Skeletal muscle satellite cell (primary cell): Measurements from ENCODE around the gene CA12.

Experiments used
- H3K27me3 ChIP-seq: 2 replicates; pipeline ENCODE4 v1.7.0; 2013; ENCODE audit warnings: low read length; ENCODE audit not compliant: control insufficient read depth, insufficient read depth
- H3K36me3 ChIP-seq: 2 replicates; pipeline ENCODE4 v1.7.0; 2013; ENCODE audit warnings: mild to moderate bottlenecking, control low read depth, low read length; ENCODE audit not compliant: insufficient read depth
- H3K4me1 ChIP-seq: 2 replicates; pipeline ENCODE4 v1.7.0; 2013; ENCODE audit warnings: low read length; ENCODE audit not compliant: control insufficient read depth, insufficient read depth
- H3K4me2 ChIP-seq: 2 replicates; pipeline ENCODE4 v1.7.0; 2013; ENCODE audit warnings: mild to moderate bottlenecking, low read length
- H3K4me3 ChIP-seq: 2 replicates; pipeline ENCODE4 v1.7.0; 2013; ENCODE audit warnings: low read length
- H3K9ac ChIP-seq: 2 replicates; pipeline ENCODE4 v1.7.0; 2013; ENCODE audit warnings: mild to moderate bottlenecking, low read depth, low read length, moderate library complexity
- H3K9me3 ChIP-seq: replicated peaks from 2 replicates; pipeline ENCODE4 v1.7.0; 2013; ENCODE audit warnings: mild to moderate bottlenecking, control low read depth, low read length

The CA12 gene

GRCh38 chr15:63291507-63291906, 90.1 kb downstream of the CA12 start:
- H3K4me3 ChIP-seq: peak overlapping the region; percentile 28
- no peaks in the 10 kb centered on the region for H3K9me3 ChIP-seq
- peak overlapping the region; percentile 69 for H3K9ac ChIP-seq
- H3K36me3 ChIP-seq: peaks cover 21% of the 10 kb centered on the region
- peaks cover 40% of the 10 kb centered on the region for H3K4me1 ChIP-seq
- H3K27me3 ChIP-seq: no peaks in the 10 kb centered on the region
- H3K4me2 ChIP-seq: peak overlapping the region; percentile 44

- Histone ChIP-seq H3K36me3 (peaks cover 13% of the 10 kb centered on the region), H3K4me1 (peaks cover 40% of the 10 kb centered on the region), H3K4me3 (no peak overlapping the region), H3K27me3 (no peaks in the 10 kb centered on the region), H3K9me3 (no peaks in the 10 kb centered on the region), H3K4me2 (no peak overlapping the region), H3K9ac (peak overlapping the region; percentile 17)
Observed at GRCh38 chr15:63288778-63289378, 92.8 kb downstream of the CA12 start.

- Histone ChIP-seq H3K4me2 (no peak overlapping the region), H3K36me3 (peaks cover 14% of the 10 kb centered on the region), H3K9ac (peak overlapping the region; percentile 17), H3K9me3 (no peaks in the 10 kb centered on the region), H3K4me3 (no peak overlapping the region), H3K27me3 (no peaks in the 10 kb centered on the region), H3K4me1 (peaks cover 40% of the 10 kb centered on the region)
Observed at GRCh38 chr15:63288342-63288741, 93.3 kb downstream of the CA12 start.

GRCh38 chr15:63287109-63287508, 94.5 kb downstream of the CA12 start:
- H3K9me3 ChIP-seq: no peaks in the 10 kb centered on the region
- no peaks in the 10 kb centered on the region for H3K27me3 ChIP-seq
- peak overlapping the region; percentile 5 for H3K9ac ChIP-seq
- H3K36me3 ChIP-seq: peaks cover 19% of the 10 kb centered on the region
- peak overlapping the region; percentile 6 for H3K4me2 ChIP-seq
- peaks cover 36% of the 10 kb centered on the region for H3K4me1 ChIP-seq
- no peak overlapping the region for H3K4me3 ChIP-seq

- H3K4me1 ChIP-seq: peaks cover 17% of the 10 kb centered on the region
- H3K4me3 ChIP-seq: no peak overlapping the region
- no peak overlapping the region for H3K9ac ChIP-seq
- peaks cover 34% of the 10 kb centered on the region for H3K36me3 ChIP-seq
- no peaks in the 10 kb centered on the region for H3K9me3 ChIP-seq
- no peaks in the 10 kb centered on the region for H3K27me3 ChIP-seq
- no peak overlapping the region for H3K4me2 ChIP-seq
Observed at GRCh38 chr15:63284335-63284734, 97.3 kb downstream of the CA12 start.

GRCh38 chr15:63283126-63283525, 98.5 kb downstream of the CA12 start:
- Histone ChIP-seq H3K4me2 (no peak overlapping the region), H3K27me3 (no peaks in the 10 kb centered on the region), H3K9me3 (no peaks in the 10 kb centered on the region), H3K36me3 (peaks cover 30% of the 10 kb centered on the region), H3K4me1 (peaks cover 13% of the 10 kb centered on the region), H3K4me3 (no peak overlapping the region), H3K9ac (no peak overlapping the region)

- peak overlapping the region; percentile 98 for H3K4me3 ChIP-seq
- peak overlapping the region; percentile 96 for H3K9ac ChIP-seq
- no peaks in the 10 kb centered on the region for H3K9me3 ChIP-seq
- H3K27me3 ChIP-seq: no peaks in the 10 kb centered on the region
- H3K36me3 ChIP-seq: peaks cover 17% of the 10 kb centered on the region
- peak overlapping the region; percentile 96 for H3K4me2 ChIP-seq
- H3K4me1 ChIP-seq: peaks cover 12% of the 10 kb centered on the region
Observed at GRCh38 chr15:63277893-63278456, 103.7 kb downstream of the CA12 start.

GRCh38 chr15:63277038-63277892, 104.4 kb downstream of the CA12 start, which contains the start of gene APH1B:
APH1B (plus strand) TSS chr15:63277605; CDS start chr15:63277624, 19 bp downstream.
- H3K4me3 ChIP-seq: peak within 1 kb of the TSS; percentile 98
- no peaks in the 10 kb centered on the region for H3K27me3 ChIP-seq
- H3K9me3 ChIP-seq: no peaks in the 10 kb centered on the region
- peaks cover 12% of the 10 kb centered on the region for H3K4me1 ChIP-seq
- peak within 1 kb of the TSS; percentile 97 for H3K4me2 ChIP-seq
- H3K36me3 ChIP-seq: peaks cover 15% of the 10 kb centered on the region
- peak within 1 kb of the TSS; percentile 96 for H3K9ac ChIP-seq

GRCh38 chr15:63276342-63277037, 105.2 kb downstream of the CA12 start:
- Histone ChIP-seq H3K9me3 (no peaks in the 10 kb centered on the region), H3K4me1 (peaks cover 12% of the 10 kb centered on the region), H3K36me3 (peaks cover 15% of the 10 kb centered on the region), H3K4me3 (peak overlapping the region; percentile 82), H3K4me2 (peak overlapping the region; percentile 97), H3K9ac (peak overlapping the region; percentile 93), H3K27me3 (no peaks in the 10 kb centered on the region)

GRCh38 chr15:63274427-63274826, 107.2 kb downstream of the CA12 start:
- Histone ChIP-seq H3K4me3 (no peak overlapping the region), H3K9ac (no peak overlapping the region), H3K9me3 (no peaks in the 10 kb centered on the region), H3K4me2 (no peak overlapping the region), H3K4me1 (peaks cover 12% of the 10 kb centered on the region), H3K27me3 (no peaks in the 10 kb centered on the region), H3K36me3 (no peaks in the 10 kb centered on the region)
